ENCODE results near the gene ARSG.

ARSG gene

DNA sequence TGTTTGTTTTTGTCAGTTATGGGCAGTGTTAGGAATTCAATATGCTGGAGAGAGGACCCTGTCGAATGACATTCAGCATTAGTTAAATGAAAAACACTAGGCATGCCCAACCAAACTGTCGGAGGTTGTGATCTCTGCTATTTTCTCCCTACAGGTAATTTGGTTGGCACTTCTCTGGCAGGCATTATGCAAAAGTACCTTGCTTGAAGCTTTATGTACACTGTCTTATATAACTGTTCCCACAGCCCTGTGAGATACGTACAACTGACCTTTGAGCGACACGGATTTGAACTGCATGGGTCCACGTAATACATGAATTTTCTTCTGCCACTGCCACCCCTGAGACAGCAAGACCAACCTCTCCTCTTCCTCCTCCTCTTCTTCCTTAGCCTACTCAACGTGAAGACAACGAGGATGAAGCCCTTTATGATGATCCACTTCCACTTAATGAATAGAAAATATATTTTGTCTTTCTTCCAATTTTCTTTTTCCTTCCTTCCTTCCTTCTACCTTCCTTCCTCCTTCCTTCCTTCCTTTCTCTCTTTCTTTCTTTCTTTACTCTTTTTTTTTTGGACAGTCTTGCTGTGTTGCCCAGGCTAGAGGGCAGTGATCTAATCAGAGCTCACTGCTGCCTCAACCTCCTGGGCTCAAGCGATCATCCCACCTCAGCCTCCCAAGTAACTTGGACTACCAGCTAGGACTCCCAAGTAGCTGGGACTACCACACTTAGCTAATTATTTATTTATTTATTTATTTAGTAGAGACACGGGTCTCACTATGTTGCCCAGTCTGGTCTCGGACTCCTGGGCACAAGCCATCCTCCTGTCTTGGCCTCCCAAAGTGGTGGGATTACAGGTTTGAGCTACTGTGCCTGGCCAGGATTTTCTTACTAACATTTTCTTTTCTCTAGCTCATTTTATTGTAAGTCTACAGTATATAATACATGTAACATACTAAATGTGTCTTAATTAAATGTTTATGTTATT, 88.7 kb downstream of the ARSG start:
- no peak for DNase-seq

- DNase-seq: peak; percentile 10
Measured at GRCh38 chr17:68381076-68381900, 90.0 kb downstream of the ARSG start.

DNA sequence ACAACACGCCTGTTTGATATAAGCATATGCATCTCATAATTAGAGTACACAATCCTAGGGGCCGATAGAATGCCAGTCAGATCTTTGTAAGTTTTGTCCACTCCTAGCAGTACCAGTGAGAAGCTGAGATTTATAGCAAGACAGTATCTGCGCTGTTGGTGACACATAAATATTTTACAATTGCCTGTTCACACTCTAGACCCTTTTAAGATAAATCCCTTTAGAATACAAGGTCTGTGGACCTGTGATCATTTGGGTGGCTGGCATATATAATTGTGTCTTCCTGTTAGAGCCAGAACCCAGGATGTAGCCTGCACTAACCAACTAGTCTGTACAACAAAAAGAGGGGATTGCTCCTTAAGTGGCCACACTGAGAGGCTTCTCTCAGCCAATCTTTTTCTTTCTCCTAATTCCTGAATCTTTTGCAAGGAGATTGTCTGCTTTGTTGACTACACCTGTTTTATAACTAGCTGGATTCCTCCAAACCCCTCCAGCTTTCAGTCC, 91.3 kb downstream of the ARSG start:
- DNase-seq: no peak

DNA sequence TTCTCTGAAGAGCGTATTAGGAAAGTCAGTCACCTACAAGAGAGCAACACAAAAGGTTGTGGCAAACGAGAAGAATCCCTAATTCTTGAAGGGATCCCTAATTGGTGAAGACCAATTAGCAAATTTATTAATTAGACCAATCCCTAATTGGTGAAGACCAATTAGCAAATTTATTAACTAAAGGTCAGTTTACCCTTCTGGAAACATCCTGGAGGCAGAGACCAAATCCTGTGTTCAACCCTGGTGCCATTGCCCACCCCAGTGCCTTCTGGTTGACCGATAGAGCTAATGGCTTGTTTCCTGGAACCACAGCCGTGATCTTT, 91.8 kb downstream of the ARSG start:
- DNase-seq: no peak

DNA sequence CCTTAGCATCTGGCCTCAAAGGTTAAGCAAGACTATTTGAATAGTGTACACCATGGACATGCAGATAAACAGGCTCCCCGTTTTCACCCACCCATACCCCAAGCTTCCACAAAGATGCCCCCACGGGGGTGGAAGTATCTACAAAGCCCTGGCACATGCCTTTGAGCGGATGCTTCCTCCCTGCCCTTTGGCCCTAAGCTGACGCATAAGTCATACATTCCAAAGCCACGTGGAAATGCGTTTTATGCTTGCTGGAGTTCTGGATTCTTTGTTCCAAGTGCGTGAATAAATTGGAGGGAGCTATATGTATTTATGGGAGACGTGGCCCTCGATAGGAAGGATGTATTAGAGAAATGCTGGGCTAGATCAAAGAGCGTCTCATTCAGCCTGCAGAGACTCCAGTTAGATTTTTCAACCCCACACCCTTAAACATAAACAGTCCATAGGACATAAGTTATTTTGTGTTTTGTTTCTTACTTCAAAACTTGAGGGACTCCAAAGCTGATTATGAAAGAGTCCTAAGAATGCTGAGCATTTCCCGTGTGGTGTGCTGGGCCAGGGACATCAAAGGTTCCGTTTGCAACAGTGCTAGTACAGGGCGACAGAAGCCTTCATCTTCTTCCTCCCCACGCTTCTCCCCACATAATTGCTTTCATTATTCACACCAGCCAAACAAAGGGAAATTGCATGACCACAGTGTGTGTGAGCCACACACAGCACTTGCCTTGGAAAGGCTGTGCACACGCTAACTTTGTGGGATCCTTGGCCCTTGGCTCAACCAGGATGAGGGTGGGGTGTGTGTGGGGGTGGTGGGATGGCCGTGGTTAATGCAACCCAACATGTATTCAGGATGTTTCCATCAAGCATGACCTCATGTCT, 92.4 kb downstream of the ARSG start:
- no peak for DNase-seq

- no peak for DNase-seq
Measured at GRCh38 chr17:68384471-68384870, 93.2 kb downstream of the ARSG start.

DNA sequence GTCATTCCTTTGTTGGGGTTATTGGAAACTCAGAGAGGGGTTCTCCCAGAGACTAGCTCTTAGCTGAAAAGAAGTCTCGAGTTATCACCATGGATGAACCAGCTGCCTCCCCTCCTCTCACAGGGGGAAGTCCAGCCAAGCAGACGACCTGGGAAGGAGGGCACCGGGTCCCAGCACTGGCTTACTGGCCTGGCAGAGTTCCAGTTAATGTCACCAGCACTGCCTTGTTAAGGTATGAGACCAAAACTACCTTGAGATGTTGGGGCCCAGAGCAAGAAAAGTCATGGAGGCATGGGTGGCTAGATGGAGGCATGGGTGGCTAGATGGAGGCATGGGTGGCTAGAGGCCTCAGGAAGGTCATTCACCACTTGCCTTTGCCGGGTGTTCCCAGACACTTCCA, 93.6 kb downstream of the ARSG start:
- no peak for DNase-seq

DNA sequence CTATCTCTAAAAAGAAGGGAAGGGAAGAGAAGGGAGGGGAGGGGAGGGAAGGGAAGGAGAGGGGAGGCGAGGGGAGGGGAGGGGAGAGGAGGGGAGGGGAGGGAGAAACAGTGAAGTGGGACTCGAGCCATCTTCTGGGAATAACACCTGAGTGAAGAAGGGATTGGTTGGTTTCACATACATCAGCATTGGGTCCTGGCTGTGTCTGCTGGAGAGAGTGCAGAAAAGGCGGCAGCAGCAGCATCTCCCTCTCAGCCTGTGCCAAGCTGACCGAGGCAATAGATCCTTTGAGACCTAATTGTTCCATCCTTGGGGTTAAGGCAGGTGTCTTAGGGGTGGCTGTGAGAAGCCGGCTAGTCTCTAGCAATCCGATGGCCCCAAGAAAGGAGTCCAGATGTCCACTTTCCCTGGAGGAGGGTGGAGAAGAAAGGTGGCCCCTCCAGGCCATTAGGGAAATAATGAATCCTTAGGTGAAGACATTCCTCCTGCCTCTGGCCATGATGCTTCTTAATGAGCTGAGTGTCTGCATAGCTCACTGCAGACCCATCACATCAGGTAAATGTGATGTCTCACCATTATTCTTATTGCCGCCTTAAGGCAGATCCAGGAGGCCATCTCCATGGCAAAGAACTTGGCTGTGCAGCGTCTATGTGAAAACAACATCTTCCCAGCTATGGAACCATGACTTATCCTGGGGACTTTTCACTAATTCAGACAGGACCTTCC, 94.4 kb downstream of the ARSG start:
- DNase-seq: no peak

DNA sequence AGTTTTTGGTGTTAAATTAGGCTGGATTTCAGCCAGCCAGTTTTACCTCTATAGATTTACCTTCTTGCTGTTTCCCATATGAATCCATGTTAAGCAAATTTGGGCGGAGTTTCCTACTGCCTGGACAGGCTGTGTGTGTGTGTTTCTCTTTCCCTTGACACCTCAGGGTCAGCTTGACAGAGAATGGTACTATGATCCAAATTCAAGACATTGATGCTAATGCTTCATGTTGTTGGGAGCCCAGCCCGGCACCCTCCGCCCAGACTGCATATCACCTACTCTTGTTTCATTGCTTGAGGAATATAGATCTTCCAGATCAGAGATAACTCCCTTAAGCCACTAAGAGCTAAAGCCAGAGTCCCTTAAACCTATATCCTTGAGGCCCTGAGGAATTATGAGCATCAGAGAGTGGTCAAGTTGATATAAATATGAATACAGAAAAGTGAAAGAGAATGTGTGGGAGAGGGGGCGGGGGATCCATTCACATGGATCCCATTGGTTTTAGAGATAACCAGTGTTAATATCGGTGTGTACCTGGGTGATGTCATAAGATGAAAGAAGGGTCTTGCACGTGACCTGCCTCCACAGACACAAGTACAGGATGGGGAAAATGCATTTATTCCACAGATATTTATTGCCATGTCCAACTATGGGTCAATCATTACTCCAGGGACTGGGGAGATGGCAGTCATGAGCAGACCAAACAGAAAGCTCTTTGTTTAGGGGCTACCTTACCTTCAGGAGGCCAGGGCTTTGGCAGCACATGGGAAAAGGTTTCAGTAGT, 96.3 kb downstream of the ARSG start:
- no peak for DNase-seq

DNA sequence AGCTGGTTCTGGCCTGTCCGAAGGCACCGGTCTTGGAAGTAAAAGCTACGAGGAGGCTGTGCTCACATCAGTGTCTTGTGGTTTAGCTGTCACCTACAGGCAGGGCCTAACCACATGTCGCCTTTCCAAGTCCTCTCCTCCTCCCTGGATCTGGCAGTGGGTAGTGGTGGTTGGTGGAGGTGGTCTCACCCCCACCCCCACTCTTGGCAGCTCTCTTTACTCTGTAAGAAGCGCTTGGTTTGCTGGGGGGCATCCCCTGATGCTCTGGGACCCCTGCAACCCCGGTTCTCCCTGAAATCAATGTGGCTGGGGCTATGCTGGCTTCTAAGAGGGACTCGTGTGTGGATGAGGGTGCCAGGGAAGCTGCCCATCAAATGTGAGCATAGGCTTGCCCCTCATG, 97.7 kb downstream of the ARSG start:
- no peak for DNase-seq

GRCh38 chr17:68390888-68391545, 99.7 kb downstream of the ARSG start:
- DNase-seq: no peak

DNA sequence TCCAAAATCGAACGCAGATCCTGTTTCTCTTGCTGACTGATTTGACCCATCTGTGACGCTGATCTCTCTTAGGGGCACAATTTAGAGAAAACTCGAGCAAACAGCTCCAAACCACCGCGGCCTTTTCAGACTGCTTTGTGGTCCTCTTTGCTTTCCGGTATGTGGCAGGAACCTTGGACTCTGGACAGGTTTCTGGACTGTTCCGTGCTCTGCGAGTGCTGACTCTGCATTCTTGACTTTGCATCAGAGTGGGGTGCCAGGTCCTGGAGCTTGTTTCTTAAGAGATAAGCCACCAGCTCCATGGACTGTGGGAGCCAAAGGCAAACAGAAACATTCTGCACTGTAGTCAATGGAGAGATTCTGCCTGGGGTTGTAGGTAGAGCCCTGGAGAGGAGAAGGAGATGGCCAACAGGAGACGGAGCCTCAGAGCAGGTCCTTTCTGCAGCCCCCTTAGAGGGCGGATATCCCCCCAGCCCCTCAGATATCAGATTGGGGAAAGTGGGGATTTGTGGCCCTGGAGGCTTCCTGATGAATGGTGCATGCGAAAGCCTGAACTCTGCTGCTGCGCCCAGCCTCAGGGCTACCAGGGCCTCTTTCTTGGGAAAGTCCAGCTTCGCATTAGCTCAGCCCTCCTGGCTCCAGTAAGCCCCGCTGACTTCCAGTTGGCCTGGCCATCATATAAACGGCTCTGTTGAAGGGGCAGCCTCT, 100.4 kb downstream of the ARSG start:
- no peak for DNase-seq

- DNase-seq: no peak
Measured at GRCh38 chr17:68394608-68395331, 103.5 kb downstream of the ARSG start.

DNA sequence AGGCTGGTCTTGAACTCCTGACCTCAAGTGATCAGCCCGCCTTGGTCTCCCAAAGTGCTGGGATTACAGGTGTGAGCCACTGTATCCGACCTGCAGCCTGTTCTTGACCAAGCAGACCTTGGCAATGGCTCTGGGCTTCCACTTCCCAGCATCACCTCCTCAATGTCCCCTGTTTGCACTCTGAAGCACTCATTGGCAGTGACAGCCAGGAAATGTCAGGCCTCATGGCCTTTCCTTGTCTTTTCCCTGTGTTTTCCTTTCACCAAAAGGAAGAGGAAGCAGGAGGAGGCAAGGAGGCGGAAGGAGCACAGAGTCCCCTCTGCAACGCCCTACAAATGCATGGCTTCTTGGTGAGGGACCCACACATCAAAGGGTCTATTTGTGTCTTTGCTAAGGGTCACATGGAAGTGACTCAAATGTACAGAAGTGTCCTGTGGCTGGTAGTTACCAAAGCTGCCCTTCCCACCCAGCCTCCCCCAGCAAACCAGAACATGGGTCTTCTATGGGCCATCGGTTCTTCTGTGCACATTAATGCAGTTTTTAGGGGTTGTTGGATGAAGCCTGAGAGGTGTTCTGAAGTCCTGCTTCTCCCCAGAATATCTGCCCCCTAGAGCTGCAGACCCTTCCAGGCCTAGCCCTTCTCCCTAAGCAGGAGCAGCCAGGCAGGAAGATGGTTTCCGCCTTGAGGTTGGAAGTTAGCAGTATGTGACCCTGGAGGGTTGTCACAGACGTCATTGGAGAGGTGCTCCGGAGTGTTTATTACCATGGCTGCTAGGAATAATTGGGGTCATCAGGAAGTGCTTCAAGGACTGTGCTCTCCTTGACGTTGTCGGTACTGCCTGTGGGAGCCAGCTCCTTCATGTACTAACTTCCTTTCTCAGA, 105.2 kb downstream of the ARSG start:
- no peak for DNase-seq

GRCh38 chr17:68397108-68397536, 105.8 kb downstream of the ARSG start:
- no peak for DNase-seq

DNA sequence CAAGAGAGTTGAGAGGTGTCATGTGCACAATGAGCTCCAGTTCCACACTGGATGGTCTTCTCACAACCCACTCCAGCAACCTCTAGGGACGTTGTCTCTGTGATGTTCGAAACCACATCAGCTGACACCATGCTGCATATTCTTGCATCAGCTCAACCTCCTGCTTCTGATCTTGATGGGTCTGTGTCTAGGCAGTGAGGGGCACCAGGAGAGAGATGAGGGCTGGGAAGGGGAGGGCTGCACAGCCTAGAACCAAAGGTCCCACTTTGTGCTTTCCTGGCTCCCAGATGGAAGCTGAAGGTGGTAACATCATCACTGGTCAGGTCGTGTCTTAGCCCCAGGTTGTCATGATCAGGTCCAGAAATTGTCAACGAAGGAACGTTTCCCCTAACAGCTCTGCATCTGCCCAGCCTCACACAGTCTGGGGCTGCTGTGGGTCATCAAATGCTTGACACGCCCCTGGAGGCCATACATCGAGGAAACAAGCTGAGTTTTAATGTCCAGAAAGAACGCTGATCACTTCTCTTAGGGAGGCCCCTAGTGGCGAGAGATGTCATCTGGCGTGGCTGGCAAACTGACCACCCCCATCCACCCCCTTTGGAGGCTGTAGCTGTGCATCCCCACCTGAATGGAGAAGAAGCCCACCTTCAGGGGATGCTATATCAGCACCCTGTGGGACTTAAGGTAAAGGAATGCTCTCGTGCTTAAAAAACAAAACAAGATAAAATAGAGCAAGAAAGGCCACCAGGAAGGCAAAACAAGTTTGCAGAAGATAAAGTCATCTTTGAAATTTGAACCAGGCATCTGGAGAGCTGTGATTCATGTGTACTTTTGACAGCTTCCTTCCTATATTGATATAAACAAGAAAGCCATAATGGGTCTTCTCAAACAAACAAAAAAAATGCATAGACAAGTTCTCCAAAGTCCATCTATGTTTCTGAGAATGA, 107.7 kb downstream of the ARSG start:
- DNase-seq: peak; percentile 62
